Body of pancreas (tissue), 4 donors: ENCODE measurements around the gene CHTF8.

ENCODE experiments used
- CTCF ChIP-seq, 7 experiments: fragments of 450-650 bp in 4 of 7; fragments of 200-600 bp in 3 of 7; sonication (generic) in 3 of 7; IDR thresholded peaks; one replicate each; pipeline ENCODE4 v1.5.1; 2016 to 2019; ENCODE audit warnings: antibody characterized with exemption in 7 of 7
- POLR2A ChIP-seq, 3 donors: fragments of 450-650 bp; IDR thresholded peaks; one replicate each; pipeline ENCODE4 v1.6.1; 2016; ENCODE audit warnings: antibody characterized with exemption in 3 of 3, mild to moderate bottlenecking in 2 of 3

GRCh38 chr16:69141014-69141413 is 8.6 kb upstream of the CHTF8 start:
- TF ChIP-seq CTCF (IDR thresholded peaks at IDR 0.05), result no peak
- TF ChIP-seq POLR2A (IDR thresholded peaks at IDR 0.05), result no peak
